Spleen (tissue), 11 donors: ENCODE data around the gene PODXL2. TPM values are rescaled to one million over a fixed set of nuclear protein-coding genes. Genes with fewer than 3 reads are reported as not detected.

Source experiments
- DNase-seq: peaks from one replicate; pipeline ENCODE4 v3.0.0-alpha.2; 2020
- H3K27ac ChIP-seq, 8 donors: fragments of 200-600 bp; sonication (generic) in 7 of 8; 1 replicate in 4 of 8; 2 replicates in 4 of 8; pipeline versions ENCODE4 v1.5.0 to v1.8.0; 2016 to 2021; ENCODE audit warnings: inconsistent platforms in 4 of 8, mild to moderate bottlenecking in 4 of 8, moderate library complexity in 1 of 8
- H3K27me3 ChIP-seq, 7 donors: fragments of 200-600 bp; sonication (generic) in 6 of 7; replicated peaks in 1 of 7; 1 replicate in 4 of 7; 2 replicates in 3 of 7; pipeline versions ENCODE4 v1.5.0 to v1.8.0; 2016 to 2021; ENCODE audit warnings: inconsistent platforms in 3 of 7, mild to moderate bottlenecking in 1 of 7
- H3K36me3 ChIP-seq, 6 donors: fragments of 200-600 bp; sonication (generic) in 5 of 6; 1 replicate in 4 of 6; 2 replicates in 2 of 6; pipeline versions ENCODE4 v1.5.0 to v1.8.0; 2016 to 2021; ENCODE audit warnings: inconsistent platforms in 2 of 6
- H3K4me1 ChIP-seq, 6 donors: fragments of 200-600 bp; sonication (generic) in 5 of 6; 1 replicate in 3 of 6; 2 replicates in 3 of 6; pipeline versions ENCODE4 v1.5.0 to v1.8.0; 2016 to 2021; ENCODE audit warnings: inconsistent platforms in 3 of 6
- H3K4me3 ChIP-seq, 8 donors: fragments of 200-600 bp; sonication (generic) in 7 of 8; 1 replicate in 4 of 8; 2 replicates in 4 of 8; pipeline versions ENCODE4 v1.5.0 to v1.8.0; 2016 to 2021; ENCODE audit warnings: inconsistent platforms in 4 of 8, mild to moderate bottlenecking in 4 of 8, moderate library complexity in 2 of 8
- H3K9me3 ChIP-seq, 8 donors: fragments of 200-600 bp; sonication (generic) in 7 of 8; 1 replicate in 4 of 8; 2 replicates in 4 of 8; pipeline versions ENCODE4 v1.5.0 to v1.8.0; 2016 to 2021; ENCODE audit warnings: inconsistent platforms in 4 of 8
- POLR2A ChIP-seq, 3 donors: fragments of 450-650 bp; IDR thresholded peaks; one replicate each; pipeline ENCODE4 v1.5.1; 2017; ENCODE audit warnings: antibody characterized with exemption in 3 of 3, mild to moderate bottlenecking in 1 of 3
- POLR2AphosphoS5 ChIP-seq, 3 donors: sonication (generic); formaldehyde crosslinking; IDR thresholded peaks; one replicate each; pipeline ENCODE4 v1.5.1; 2017; ENCODE audit warnings: antibody characterized with exemption in 3 of 3
- WGBS, 5 donors: extraction: QIAGEN DNeasy Blood & Tissue Kit in 3 of 5; methylation state at CpG; one replicate each; pipeline versions ENCODE4 v1.1.5 to v1.1.7; 2013 to 2018; 5-methylcytosine and 5-hydroxymethylcytosine counted together
- intact Hi-C: fragments of 100-400 bp; cut with DNase I; formaldehyde crosslinking; loops from one replicate; pipeline ENCODE4 v1.15.0; 2023; ENCODE audit warnings: low total_unique reads
- polyA plus RNA-seq, 3 donors: library from polyadenylated mRNA; stranded (reverse); fragments of 200-250 nt; gene quantifications; one replicate each; pipeline ENCODE4 v1.2.1, GENCODE V29; 2013
- total RNA-seq, 7 donors: library from RNA; depleted of rRNA in 3 of 7; stranded (reverse); fragments of >200 nt in 3 of 7; fragmentation: NEBNext Ultra II Directional in 4 of 7; extraction: Animal tissue kit (Norgen Biotek cat#: 25700) in 4 of 7; gene quantifications; one replicate each; pipeline versions ENCODE4 v1.1.0 to v1.2.1, GENCODE V29; 2016 to 2021
- TF ChIP-seq, protein P1 (sequence below), 11 experiments: fragments of 200-600 bp in 7 of 11; fragments of 450-650 bp in 4 of 11; sonication (generic) in 4 of 11; IDR thresholded peaks in 8 of 11; conservative IDR thresholded peaks in 3 of 11; 1 replicate in 7 of 11; 2 replicates in 4 of 11; pipeline versions ENCODE4 v1.4.0 to v1.8.0; 2016 to 2021; ENCODE audit warnings: antibody characterized with exemption in 11 of 11, inconsistent platforms in 4 of 11, mild to moderate bottlenecking in 1 of 11
- donor health status: healthy with polysubstance abuse.
- donor health status: DM: no; HTN: no; CAD: no; lungs with moderate emphysema.
- donor health status: DM: no; HTN: no; CAD: no.
- donor health status: Bipolar disorder and iron deficiency.
- donor health status: healthy.
- donor health status: DM: no; HTN: no; CAD: no.
- donor health status: DM: yes; HTN: yes; CAD: no.

The PODXL2 gene
- total and polyA plus RNA-seq, 10 donors, result 0.77 to 3.1 (median 2.4) TPM

DNA sequence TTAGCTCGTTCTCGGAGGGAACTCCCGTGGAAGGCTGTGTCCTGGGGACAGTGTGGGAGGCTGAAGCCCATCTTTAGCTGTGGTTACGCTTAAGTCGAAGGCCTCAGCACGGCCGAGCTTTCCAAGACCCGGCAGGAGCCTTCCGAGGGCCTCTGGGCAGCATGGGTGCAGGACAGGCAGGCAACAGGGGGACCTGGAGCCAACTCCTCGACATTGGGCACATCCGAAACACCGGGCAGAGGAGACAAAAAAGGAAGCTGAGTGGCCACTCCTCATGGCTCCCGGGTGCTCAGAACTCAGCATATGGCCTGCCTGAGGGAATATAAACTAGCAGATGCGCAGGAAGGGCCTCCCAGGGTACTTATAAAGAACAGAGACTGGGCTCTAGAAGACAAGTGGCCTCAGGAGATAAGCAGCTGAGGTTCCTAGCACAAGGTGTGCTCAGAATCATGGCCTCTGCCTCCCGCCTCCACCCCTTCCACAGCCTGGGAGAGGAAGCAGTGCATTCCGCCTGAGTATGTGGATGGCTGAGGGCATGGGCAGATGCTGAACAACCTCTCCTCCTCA is 77.9 kb downstream of the PODXL2 start:
- H3K9me3 ChIP-seq, result no peaks in the 10 kb centered on the region
- WGBS, 5 donors, result 75 to 87% (median 81%) methylated on average over 11 to 16 of the region's 16 CpGs

DNA sequence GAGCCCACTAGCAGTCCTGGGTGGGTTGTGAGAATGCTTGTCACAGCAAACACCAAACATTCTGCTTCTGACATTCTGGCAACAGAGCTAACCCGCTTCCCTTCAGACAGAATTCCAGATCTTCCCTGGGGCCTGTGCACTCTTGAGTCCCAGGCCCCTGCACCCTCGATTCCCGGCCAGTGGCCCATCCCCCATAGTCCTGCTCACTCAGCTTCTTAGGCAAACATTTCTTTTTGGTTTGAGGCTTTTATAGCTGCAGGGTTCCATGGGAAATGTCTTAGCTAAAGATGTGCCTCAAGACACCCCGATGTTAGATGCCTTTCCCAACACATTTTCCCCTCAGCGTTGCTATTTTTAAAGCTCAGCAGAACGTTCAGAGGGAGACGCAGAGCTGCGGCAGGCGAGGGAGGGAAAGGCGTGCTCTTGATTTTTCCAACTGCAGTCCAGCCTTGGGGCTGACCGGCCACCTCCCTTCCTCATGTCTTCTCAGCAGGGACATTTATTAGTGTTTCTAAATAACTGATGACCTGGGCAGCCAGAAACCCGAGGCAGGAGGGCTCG is 78.9 kb downstream of the PODXL2 start:
- WGBS, 5 donors, result 52 to 74% (median 70%) methylated on average over 13 of the region's 13 CpGs
- peak; percentile 75 for DNase-seq
- Histone ChIP-seq H3K4me1 (peaks cover 0 to 78% (median 46%) of the 10 kb centered on the region in 6 donors), H3K27me3 (no peaks in the 10 kb centered on the region), H3K36me3 (peaks cover 0 to 16% (median 0%) of the 10 kb centered on the region in 6 donors), H3K27ac (peak overlapping the region; percentile 48 to 90 (median 73)), H3K4me3 (no peak overlapping the region), H3K9me3 (no peaks in the 10 kb centered on the region)
- no peak for TF ChIP-seq POLR2A (IDR thresholded peaks at IDR 0.05)
- TF ChIP-seq, protein P1, sequence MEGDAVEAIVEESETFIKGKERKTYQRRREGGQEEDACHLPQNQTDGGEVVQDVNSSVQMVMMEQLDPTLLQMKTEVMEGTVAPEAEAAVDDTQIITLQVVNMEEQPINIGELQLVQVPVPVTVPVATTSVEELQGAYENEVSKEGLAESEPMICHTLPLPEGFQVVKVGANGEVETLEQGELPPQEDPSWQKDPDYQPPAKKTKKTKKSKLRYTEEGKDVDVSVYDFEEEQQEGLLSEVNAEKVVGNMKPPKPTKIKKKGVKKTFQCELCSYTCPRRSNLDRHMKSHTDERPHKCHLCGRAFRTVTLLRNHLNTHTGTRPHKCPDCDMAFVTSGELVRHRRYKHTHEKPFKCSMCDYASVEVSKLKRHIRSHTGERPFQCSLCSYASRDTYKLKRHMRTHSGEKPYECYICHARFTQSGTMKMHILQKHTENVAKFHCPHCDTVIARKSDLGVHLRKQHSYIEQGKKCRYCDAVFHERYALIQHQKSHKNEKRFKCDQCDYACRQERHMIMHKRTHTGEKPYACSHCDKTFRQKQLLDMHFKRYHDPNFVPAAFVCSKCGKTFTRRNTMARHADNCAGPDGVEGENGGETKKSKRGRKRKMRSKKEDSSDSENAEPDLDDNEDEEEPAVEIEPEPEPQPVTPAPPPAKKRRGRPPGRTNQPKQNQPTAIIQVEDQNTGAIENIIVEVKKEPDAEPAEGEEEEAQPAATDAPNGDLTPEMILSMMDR (IDR thresholded peaks at IDR 0.05 in 8 of 11, conservative IDR thresholded peaks at IDR 0.05 in 3 of 11), result no peak
- TF ChIP-seq POLR2AphosphoS5 (IDR thresholded peaks at IDR 0.05), result peak in 2 of 3 donors; percentile 9 to 61
- intact Hi-C loops, result no loop called here

More for the DNA sequence above, 77.9 kb downstream of the PODXL2 start:
- Histone ChIP-seq H3K27ac (peak overlapping the region; percentile 37 to 90 (median 73)), H3K4me1 (peaks cover 0 to 78% (median 46%) of the 10 kb centered on the region in 6 donors), H3K36me3 (peaks cover 0 to 16% (median 0%) of the 10 kb centered on the region in 6 donors), H3K27me3 (no peaks in the 10 kb centered on the region), H3K4me3 (no peak overlapping the region)
- TF ChIP-seq POLR2A (IDR thresholded peaks at IDR 0.05) (no peak), POLR2AphosphoS5 (IDR thresholded peaks at IDR 0.05) (peak in 1 of 3 donors; percentile 58)
- intact Hi-C loops, result no loop called here
- peak; percentile 68 for DNase-seq

DNA sequence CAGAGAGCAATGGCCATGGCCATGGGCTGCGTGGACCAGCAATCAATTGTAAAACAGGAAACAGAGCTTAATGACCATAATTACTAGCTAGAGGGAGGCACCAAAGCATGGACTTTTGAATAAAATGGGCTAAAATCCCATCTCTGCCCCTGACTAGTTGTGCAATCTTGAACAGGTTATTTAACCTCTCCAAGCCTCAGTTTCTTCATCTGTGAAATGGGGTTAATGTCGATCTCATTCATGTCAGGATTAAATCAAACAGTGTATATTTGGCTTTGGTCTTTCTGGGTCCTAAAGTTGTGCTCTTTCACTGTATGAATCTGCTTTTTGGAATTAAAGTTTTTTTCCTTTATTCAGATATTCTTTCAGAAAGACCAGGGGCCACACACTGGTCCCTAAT is 79.9 kb downstream of the PODXL2 start:
- TF ChIP-seq, protein P1 (IDR thresholded peaks at IDR 0.05 in 8 of 11, conservative IDR thresholded peaks at IDR 0.05 in 3 of 11), result no peak
- TF ChIP-seq POLR2AphosphoS5 (IDR thresholded peaks at IDR 0.05), result no peak
- no peak for TF ChIP-seq POLR2A (IDR thresholded peaks at IDR 0.05)
- intact Hi-C loops, result no loop called here
- H3K36me3 ChIP-seq, result peaks cover 0 to 18% (median 0%) of the 10 kb centered on the region in 6 donors
- no peak for DNase-seq
- H3K4me1 ChIP-seq, result peaks cover 0 to 79% (median 49%) of the 10 kb centered on the region in 6 donors
- no peaks in the 10 kb centered on the region for H3K9me3 ChIP-seq
- peak overlapping the region in 7 of 8 donors; percentile 48 to 90 (median 76) for H3K27ac ChIP-seq
- no peaks in the 10 kb centered on the region for H3K27me3 ChIP-seq
- 40 to 88% (median 73%) methylated on average over 2 of the region's 2 CpGs for WGBS, 5 donors
- H3K4me3 ChIP-seq, result no peak overlapping the region

DNA sequence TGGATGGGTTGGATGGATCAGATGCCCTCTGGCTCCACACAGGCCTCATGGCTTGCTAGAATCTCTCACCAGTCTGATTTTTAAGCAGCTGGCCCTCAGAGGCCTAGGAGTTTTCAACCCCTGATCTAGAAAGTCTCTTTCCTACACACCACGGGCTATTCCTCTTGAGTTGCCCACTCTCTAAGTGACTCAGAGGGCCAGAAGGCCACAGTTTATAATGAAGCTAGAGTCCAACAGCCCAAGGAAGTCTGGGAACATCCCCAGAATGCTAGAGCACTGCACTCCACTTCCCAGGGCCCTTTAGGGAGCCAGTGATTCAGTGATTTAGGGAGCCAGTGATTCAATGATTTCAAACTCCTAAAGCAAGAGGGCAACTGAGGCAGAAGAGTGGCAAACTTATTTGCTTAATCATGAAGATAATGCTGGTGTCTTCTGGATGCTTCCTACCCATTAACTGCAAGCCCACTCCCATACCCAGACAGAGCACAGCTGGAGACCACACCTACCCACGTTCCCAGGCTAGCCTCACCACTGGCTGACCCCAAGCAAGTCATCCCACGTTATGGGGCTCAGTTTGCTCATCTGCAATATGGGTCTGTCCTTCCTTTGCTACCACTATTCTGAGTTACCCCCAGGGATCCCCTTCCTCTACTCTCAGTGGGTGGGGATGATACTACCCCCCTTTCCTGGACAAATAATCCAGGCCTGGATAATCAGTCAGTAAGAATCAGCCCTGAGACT is 80.5 kb downstream of the PODXL2 start:
- intact Hi-C loops, result no loop called here
- TF ChIP-seq POLR2AphosphoS5 (IDR thresholded peaks at IDR 0.05) (no peak), POLR2A (IDR thresholded peaks at IDR 0.05) (no peak)
- TF ChIP-seq, protein P1 (IDR thresholded peaks at IDR 0.05 in 8 of 11, conservative IDR thresholded peaks at IDR 0.05 in 3 of 11), result no peak
- no peak for DNase-seq
- no peaks in the 10 kb centered on the region for H3K27me3 ChIP-seq
- peaks cover 0 to 84% (median 52%) of the 10 kb centered on the region in 6 donors for H3K4me1 ChIP-seq
- 58 to 79% (median 71%) methylated on average over 3 of the region's 3 CpGs for WGBS, 5 donors
- H3K27ac ChIP-seq, result peak overlapping the region; percentile 1 to 90 (median 73)
- no peaks in the 10 kb centered on the region for H3K9me3 ChIP-seq
- H3K4me3 ChIP-seq, result no peak overlapping the region
- H3K36me3 ChIP-seq, result peaks cover 0 to 18% (median 0%) of the 10 kb centered on the region in 6 donors
